Peyer's patch (tissue), 4 donors: ENCODE measurements around the gene MKNK2. TPM values are rescaled to one million over a fixed set of nuclear protein-coding genes. Genes with fewer than 3 reads are reported as not detected.

Source experiments
- DNase-seq, 3 donors: peaks; one replicate each; pipeline ENCODE4 v3.0.0-alpha.2; 2017 to 2019
- H3K27ac ChIP-seq, 4 donors: fragments of 200-600 bp; sonication (generic); one replicate each; pipeline ENCODE4 v1.5.1; 2016 to 2019
- H3K27me3 ChIP-seq, 2 donors: fragments of 200-600 bp; sonication (generic); one replicate each; pipeline ENCODE4 v1.5.1; 2019
- H3K36me3 ChIP-seq, 3 donors: fragments of 200-600 bp; sonication (generic); one replicate each; pipeline ENCODE4 v1.5.1; 2016 to 2019
- H3K4me1 ChIP-seq, 4 donors: fragments of 200-600 bp; sonication (generic); one replicate each; pipeline ENCODE4 v1.5.1; 2016 to 2019
- H3K4me3 ChIP-seq, 4 donors: fragments of 200-600 bp; sonication (generic); 1 replicate in 3 of 4; 2 replicates in 1 of 4; pipeline ENCODE4 v1.5.1; 2016 to 2019; ENCODE audit warnings: mild to moderate bottlenecking in 1 of 4
- H3K9me3 ChIP-seq, 4 donors: fragments of 200-600 bp; sonication (generic); one replicate each; pipeline ENCODE4 v1.5.1; 2016 to 2019; ENCODE audit warnings: mild to moderate bottlenecking in 1 of 4
- CTCF ChIP-seq, 6 experiments: fragments of 450-650 bp in 4 of 6; fragments of 200-600 bp in 2 of 6; sonication (generic) in 1 of 6; IDR thresholded peaks; one replicate each; pipeline ENCODE4 v1.5.1; 2017 to 2019; ENCODE audit warnings: antibody characterized with exemption in 6 of 6, mild to moderate bottlenecking in 3 of 6, moderate library complexity in 1 of 6
- POLR2A ChIP-seq, 2 donors: fragments of 450-650 bp; IDR thresholded peaks; one replicate each; pipeline ENCODE4 v1.5.1; 2017; ENCODE audit warnings: antibody characterized with exemption in 2 of 2, mild to moderate bottlenecking in 2 of 2, moderate library complexity in 2 of 2
- total RNA-seq, 4 donors: library from RNA; depleted of rRNA; stranded (reverse); fragments of >200 nt; gene quantifications; one replicate each; pipeline ENCODE4 v1.1.0, GENCODE V29; 2016

The MKNK2 gene
- total RNA-seq: 100 to 1,000 TPM; 119 to 253 (median 192) TPM

DNA sequence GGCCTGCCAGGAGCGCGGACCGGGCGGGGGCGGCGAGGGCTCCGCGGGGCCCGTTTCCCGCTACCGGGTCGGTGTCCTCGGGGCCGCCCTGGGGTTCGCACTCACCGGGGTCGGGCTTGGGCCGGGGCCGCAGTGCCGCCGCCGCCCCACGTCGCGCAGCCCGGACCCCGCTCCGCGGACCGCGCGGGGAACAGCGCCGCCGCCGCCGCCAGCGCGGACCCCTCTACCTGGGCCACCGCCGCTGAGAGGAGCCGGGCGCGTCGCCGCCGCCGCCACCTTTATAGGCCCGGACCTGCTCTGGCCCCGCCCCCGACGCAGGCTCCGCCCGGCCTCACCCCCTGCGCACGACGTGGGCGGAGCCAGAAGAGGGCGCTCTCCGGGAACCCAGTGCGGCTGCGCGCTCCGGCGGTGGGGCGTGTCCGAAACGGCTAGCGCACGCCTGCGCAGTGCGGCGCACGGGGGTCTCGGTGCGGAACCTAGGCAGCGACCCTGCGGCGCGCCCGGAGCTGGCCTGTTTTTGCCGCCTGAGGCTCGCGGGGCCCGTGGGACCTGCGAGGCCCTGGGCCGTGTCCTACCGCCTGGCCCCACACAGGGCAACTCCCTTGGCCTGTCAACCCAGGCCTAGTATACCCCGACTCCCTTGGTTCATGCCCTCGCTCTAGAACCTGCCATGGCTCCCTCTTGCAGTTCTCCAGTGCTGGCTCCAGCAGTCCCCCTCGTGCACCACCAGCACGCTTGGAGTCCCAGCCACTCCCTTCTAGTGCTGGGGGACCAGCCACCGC, at the start of gene MKNK2:
TSS of gene MKNK2 (minus strand) at position 254 of the 782 bp plus-strand sequence. CDS start 393 bp downstream, outside the sequence.
- H3K4me1 ChIP-seq: peaks cover 8 to 74% (median 60%) of the 10 kb centered on the region in 4 donors
- no peaks in the 10 kb centered on the region for H3K9me3 ChIP-seq
- peaks cover 0 to 6% (median 0%) of the 10 kb centered on the region in 3 donors for H3K36me3 ChIP-seq
- DNase-seq: peak; percentile 95 to 97 (median 96)
- H3K27ac ChIP-seq: peak within 1 kb of the TSS; percentile 98 to 99 (median 99)
- peak within 1 kb of the TSS; percentile 85 to 100 (median 98) for H3K4me3 ChIP-seq
- no peaks in the 10 kb centered on the region for H3K27me3 ChIP-seq
- TF ChIP-seq POLR2A (IDR thresholded peaks at IDR 0.05) (peak; percentile 95 to 100), CTCF (IDR thresholded peaks at IDR 0.05) (peak; percentile 53 to 77 (median 66))

GRCh38 chr19:2100719-2101061, 49.6 kb upstream of the MKNK2 start:
- H3K9me3 ChIP-seq: peaks cover 0 to 4% (median 0%) of the 10 kb centered on the region in 4 donors
- H3K4me3 ChIP-seq: no peak overlapping the region
- H3K36me3 ChIP-seq: peaks cover 0 to 53% (median 0%) of the 10 kb centered on the region in 3 donors
- no peak for TF ChIP-seq CTCF (IDR thresholded peaks at IDR 0.05)
- no peak for TF ChIP-seq POLR2A (IDR thresholded peaks at IDR 0.05)
- H3K4me1 ChIP-seq: peaks cover 0 to 12% (median 9%) of the 10 kb centered on the region in 4 donors
- H3K27ac ChIP-seq: no peak overlapping the region
- H3K27me3 ChIP-seq: no peaks in the 10 kb centered on the region
- no peak for DNase-seq

DNA sequence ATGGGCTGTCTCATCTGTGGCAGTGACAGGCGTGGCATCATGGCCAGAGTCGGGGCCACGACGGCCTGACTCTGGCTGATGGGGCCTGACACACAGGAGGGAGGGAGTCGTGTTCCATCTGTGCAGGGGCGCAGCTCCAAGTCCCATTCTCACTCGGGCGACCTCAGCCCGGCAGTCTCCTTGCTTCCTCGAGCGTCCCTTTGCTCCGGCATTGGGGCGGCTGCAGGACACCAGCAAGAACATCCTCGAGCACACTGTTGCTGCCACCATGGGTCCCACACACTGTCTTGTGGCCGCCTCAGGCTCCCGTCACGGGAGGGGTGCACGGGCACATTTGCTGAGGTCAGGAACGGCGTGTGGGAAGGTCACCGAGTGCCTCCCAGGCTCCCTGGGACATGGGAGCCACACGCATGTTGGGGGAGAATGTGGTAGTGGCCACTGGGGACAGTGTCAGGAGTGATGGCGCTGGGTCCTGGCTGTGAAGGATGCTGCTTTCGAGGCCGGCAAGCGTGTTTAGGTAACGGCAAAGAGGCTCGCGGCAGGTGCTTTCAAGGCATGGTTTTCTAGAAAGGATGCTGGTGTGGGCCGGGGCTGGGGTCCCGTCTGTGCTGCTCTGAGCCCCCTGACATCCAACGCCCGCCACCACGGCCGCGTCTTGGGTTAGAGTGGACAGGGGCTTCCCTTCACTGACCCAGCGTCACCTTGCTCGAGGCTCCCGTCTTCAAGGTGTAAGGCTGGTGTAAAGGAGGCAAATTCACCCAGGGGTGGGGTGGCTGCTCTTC, 49.1 kb upstream of the MKNK2 start:
- no peaks in the 10 kb centered on the region for H3K27me3 ChIP-seq
- TF ChIP-seq CTCF (IDR thresholded peaks at IDR 0.05) (no peak), POLR2A (IDR thresholded peaks at IDR 0.05) (no peak)
- peaks cover 0 to 48% (median 0%) of the 10 kb centered on the region in 3 donors for H3K36me3 ChIP-seq

GRCh38 chr19:2099054-2099501, 48.0 kb upstream of the MKNK2 start:
- TF ChIP-seq POLR2A (IDR thresholded peaks at IDR 0.05) (no peak), CTCF (IDR thresholded peaks at IDR 0.05) (no peak)

More for the DNA sequence above, 49.1 kb upstream of the MKNK2 start:
- H3K4me1 ChIP-seq: peaks cover 0 to 16% (median 9%) of the 10 kb centered on the region in 4 donors
- H3K4me3 ChIP-seq: no peak overlapping the region
- no peak overlapping the region for H3K27ac ChIP-seq
- DNase-seq: no peak
- no peaks in the 10 kb centered on the region for H3K9me3 ChIP-seq

GRCh38 chr19:2097886-2098327, 46.9 kb upstream of the MKNK2 start:
- H3K27ac ChIP-seq: no peak overlapping the region
- TF ChIP-seq CTCF (IDR thresholded peaks at IDR 0.05): no peak
- TF ChIP-seq POLR2A (IDR thresholded peaks at IDR 0.05): no peak

More at GRCh38 chr19:2099054-2099501, 48.0 kb upstream of the MKNK2 start:
- Histone ChIP-seq H3K27ac (no peak overlapping the region), H3K9me3 (no peaks in the 10 kb centered on the region), H3K4me1 (peaks cover 0 to 26% (median 11%) of the 10 kb centered on the region in 4 donors), H3K27me3 (no peaks in the 10 kb centered on the region), H3K4me3 (no peak overlapping the region), H3K36me3 (peaks cover 0 to 43% (median 0%) of the 10 kb centered on the region in 3 donors)
- no peak for DNase-seq

More at GRCh38 chr19:2097886-2098327, 46.9 kb upstream of the MKNK2 start:
- DNase-seq: no peak
- H3K4me3 ChIP-seq: peak overlapping the region in 1 of 4 donors; percentile 90
- H3K36me3 ChIP-seq: peaks cover 0 to 42% (median 0%) of the 10 kb centered on the region in 3 donors
- peaks cover 0 to 36% (median 12%) of the 10 kb centered on the region in 4 donors for H3K4me1 ChIP-seq
- H3K27me3 ChIP-seq: no peaks in the 10 kb centered on the region
- no peaks in the 10 kb centered on the region for H3K9me3 ChIP-seq
